ENCODE data around the gene GRPEL2. TPM values are rescaled to one million over a fixed set of nuclear protein-coding genes. Genes with fewer than 3 reads are reported as not detected.
A peak's percentile ranks its signal among the peaks of the same experiment; 100 is the strongest.

GRPEL2 gene
- total and polyA plus RNA-seq, 2 donors (not counting 3 experiments of a cell fraction or from before 2014, with no cell fraction given) = 7.6 to 32.5 TPM

DNA sequence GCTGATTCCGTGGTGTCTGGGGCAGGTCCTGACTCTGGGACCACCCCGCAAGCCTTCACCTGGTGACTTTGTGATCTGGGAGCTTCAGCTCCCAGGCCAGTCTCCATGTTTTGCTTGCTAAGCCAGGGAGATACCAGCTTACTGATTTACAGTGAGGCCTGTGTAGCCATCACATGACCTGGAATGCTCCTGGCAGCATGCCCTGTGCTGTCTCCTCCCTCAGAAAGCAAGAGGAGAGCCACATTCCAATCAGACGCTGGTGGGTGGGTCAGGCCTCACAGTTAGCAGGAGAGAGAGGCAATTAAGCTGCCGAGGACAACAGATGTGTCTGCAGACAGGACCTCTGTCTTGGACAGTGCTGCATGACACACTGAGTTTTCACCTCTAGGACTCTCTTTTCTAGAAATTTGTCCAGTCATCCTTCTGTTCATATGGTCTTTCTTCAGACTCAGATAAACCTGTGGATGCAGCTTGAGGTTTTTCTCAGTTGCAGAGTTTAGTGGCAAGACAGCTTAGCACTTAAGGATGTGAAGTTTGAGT lies 24.4 kb upstream of the GRPEL2 start:
- H3K9me1 ChIP-seq (replicated peaks; ENCODE audit: control insufficient read depth, extremely low read depth, insufficient read depth, low read length) = no peaks in the 10 kb centered on the region
- H2AFZ ChIP-seq (ENCODE audit: low read depth, low read length) = peak overlapping the region; percentile 70
- peak overlapping the region; percentile 74 for H3K27ac ChIP-seq (ENCODE audit: insufficient read depth, low read depth, low read length)
- DNase-seq (ENCODE audit: low read depth, low spot score) = peak; percentile 92
- POLR2A ChIA-PET = interaction anchor here (0.7 to 1.3 kb wide), 6 partner anchors 15 to 177 kb away, joined by 3 to 10 read pairs (median 3); partner anchors contain the start of genes GRPEL2 and PCYOX1L
- no peaks in the 10 kb centered on the region for H3K9me3 ChIP-seq (replicated peaks; ENCODE audit: control insufficient read depth, insufficient read depth, low read length)
- dilution Hi-C loops (cut with MboI; ENCODE audit: extremely low pct_ligation_motif_present, low sequenced_read_pairs) (no loop called here), intact Hi-C loops (cut with micrococcal nuclease) (loop anchor here (1.0 to 5.0 kb wide), 3 partner anchors 14 to 36 kb away; partner anchors contain the start of genes GRPEL2 and PCYOX1L)
- H3K27me3 ChIP-seq (ENCODE audit: control insufficient read depth in 2 of 2, insufficient read depth in 2 of 2, low read length in 2 of 2) = no peaks in the 10 kb centered on the region
- no peaks in the 10 kb centered on the region for H4K20me1 ChIP-seq (replicated peaks; ENCODE audit: control insufficient read depth, extremely low read depth, insufficient read depth, low read length)
- H3K36me3 ChIP-seq (ENCODE audit: control insufficient read depth in 2 of 2, extremely low read depth in 1 of 2, insufficient read depth in 2 of 2, low read length in 2 of 2) = peaks cover 0 to 5% of the 10 kb centered on the region in 2 experiments
- no peak overlapping the region for H3K4me3 ChIP-seq (replicated peaks in 1 of 3; ENCODE audit: insufficient read depth in 1 of 3, low read depth in 1 of 3, low read length in 3 of 3)
- BruUV-seq (replicated peaks) = TSS peak; percentile 33
- FAIRE-seq = peak; percentile 98
- peak overlapping the region; percentile 65 for H3K4me2 ChIP-seq (ENCODE audit: insufficient read depth, low read length)
- H3K9ac ChIP-seq (replicated peaks; ENCODE audit: extremely low read depth, insufficient read depth, low read length) = peak overlapping the region; percentile 49
- H3K79me2 ChIP-seq (ENCODE audit: control insufficient read depth, insufficient read depth, low read length) = no peaks in the 10 kb centered on the region
- CTCF ChIA-PET = interaction anchor here (0.7 to 5.6 kb wide), 17 partner anchors 10 to 244 kb away, joined by 3 to 131 read pairs (median 7); partner anchors contain the start of genes GRPEL2 and PCYOX1L
- peaks cover 46% of the 10 kb centered on the region for H3K4me1 ChIP-seq (ENCODE audit: control insufficient read depth, extremely low read depth, insufficient read depth, low read length)
- no peak for TF ChIP-seq GATA2 (IDR thresholded peaks at IDR 0.05; ENCODE audit: insufficient read depth, insufficient read length, low read depth, low read length)
- TF ChIP-seq POLR2A (IDR thresholded peaks at IDR 0.05; ENCODE audit: low read depth, low read length) = peak; percentile 83
- TF ChIP-seq, protein P1, sequence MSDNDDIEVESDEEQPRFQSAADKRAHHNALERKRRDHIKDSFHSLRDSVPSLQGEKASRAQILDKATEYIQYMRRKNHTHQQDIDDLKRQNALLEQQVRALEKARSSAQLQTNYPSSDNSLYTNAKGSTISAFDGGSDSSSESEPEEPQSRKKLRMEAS (IDR thresholded peaks at IDR 0.05; ENCODE audit: insufficient read depth, insufficient read length) = peak; percentile 78
- TF ChIP-seq JUN (IDR thresholded peaks at IDR 0.05; ENCODE audit: borderline replicate concordance, insufficient read depth, insufficient read length, low read depth) = no peak
- no peak for TF ChIP-seq MYC (IDR thresholded peaks at IDR 0.05; ENCODE audit: low read depth, low read length)
- no peak for TF ChIP-seq FOS (IDR thresholded peaks at IDR 0.05; ENCODE audit: borderline replicate concordance, insufficient read depth, low read length)
- TF ChIP-seq, protein P2, sequence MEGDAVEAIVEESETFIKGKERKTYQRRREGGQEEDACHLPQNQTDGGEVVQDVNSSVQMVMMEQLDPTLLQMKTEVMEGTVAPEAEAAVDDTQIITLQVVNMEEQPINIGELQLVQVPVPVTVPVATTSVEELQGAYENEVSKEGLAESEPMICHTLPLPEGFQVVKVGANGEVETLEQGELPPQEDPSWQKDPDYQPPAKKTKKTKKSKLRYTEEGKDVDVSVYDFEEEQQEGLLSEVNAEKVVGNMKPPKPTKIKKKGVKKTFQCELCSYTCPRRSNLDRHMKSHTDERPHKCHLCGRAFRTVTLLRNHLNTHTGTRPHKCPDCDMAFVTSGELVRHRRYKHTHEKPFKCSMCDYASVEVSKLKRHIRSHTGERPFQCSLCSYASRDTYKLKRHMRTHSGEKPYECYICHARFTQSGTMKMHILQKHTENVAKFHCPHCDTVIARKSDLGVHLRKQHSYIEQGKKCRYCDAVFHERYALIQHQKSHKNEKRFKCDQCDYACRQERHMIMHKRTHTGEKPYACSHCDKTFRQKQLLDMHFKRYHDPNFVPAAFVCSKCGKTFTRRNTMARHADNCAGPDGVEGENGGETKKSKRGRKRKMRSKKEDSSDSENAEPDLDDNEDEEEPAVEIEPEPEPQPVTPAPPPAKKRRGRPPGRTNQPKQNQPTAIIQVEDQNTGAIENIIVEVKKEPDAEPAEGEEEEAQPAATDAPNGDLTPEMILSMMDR (IDR thresholded peaks at IDR 0.05; ENCODE audit: extremely low read depth in 1 of 2, insufficient read depth in 1 of 2, low read depth in 1 of 2, low read length in 2 of 2) = no peak
- TF ChIP-seq EZH2 (IDR thresholded peaks at IDR 0.05; ENCODE audit: borderline replicate concordance, low read depth, low read length, severe bottlenecking) = no peak
- TF ChIP-seq POLR2AphosphoS5 (IDR thresholded peaks at IDR 0.05; ENCODE audit: insufficient read depth, low read depth, low read length) = no peak
